Stimulated activated CD8-positive, alpha-beta memory T cell treated with anti-CD3 and anti-CD28 coated beads, Interleukin-12 subunit alpha, Interleukin-12 subunit beta, amount 100 ng/mL, for 4 hours (primary cell): ENCODE data around the gene AGBL4.

Source experiments
- DNase-seq: peaks from one replicate; pipeline ENCODE4 v3.0.0-alpha.2; 2020; ENCODE audit warnings: low read depth

The AGBL4 gene

DNA sequence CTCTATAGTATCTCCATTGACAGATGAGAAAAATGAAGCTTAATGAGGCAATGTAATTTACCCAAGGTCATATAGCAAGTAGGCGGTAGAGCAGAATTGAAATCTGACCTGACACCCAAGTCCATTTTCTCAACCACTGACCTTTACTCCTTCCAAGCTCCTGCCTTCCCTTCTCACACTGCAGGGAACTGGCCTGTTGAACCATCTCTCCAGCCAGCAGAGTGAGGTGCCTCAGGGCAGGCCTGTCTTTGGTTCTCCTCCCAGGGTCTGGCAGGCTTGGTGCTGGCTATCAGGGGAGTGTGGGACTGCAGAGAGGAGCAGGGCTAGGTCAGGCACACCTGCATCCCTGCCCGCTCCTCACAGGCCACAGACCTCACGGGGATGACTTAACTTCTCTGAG lies 1373.9 kb downstream of the AGBL4 start:
- no peak for DNase-seq

DNA sequence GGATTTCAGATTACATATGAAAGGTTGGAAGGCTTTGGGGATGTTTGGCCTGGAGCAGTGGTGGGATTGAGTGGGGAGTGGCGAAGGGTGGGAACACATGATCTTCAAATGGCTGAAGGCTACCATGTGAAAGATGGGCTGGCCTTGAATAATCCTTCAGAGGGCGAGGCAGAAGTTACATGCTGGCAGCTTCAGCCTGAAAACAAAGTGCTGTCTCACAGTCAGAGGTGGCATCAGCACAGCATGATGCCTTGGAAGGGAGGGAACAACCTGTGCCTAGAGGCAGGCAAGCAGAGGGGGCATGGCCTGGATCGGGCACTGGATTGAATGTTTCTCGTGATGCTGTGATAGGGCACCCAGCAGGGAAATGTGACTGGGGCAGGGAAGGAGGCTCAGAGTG lies 1377.9 kb downstream of the AGBL4 start:
- DNase-seq = no peak

GRCh38 chr1:48644905-48645605 lies 1378.7 kb downstream of the AGBL4 start:
- no peak for DNase-seq

DNA sequence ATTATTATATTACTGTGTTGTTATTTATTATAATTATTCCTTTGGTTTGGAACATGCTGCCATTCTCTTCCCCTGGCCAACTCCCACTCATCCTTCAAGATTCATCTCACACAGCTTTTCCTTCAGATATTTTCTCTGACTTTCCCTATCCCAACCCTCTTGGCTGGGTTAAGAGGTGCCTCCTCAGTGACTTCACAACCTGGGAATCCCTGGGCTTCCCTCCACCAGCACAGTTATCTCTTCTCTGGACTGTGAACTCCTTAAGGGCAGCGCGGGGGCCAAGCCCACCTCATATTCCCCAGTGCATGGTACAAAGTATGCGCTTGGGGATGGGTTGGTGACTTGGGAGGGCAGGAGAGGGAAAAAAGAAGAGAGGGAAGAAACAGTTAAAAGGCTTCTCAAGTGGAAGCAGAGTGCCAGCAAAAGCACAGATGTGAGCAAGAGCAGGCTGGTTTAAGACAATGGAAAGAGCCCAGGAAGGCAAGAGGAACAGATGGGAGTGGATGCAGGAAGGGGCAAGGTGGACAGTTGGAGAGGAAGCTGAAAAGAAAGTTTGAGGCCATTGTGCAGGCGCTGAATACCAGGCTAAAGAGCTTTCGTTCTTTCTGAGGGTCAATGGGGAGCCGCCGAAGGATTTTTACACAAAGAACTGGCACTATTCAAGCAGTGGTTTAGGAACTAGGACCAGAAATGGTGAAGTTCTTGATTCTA lies 1379.4 kb downstream of the AGBL4 start:
- no peak for DNase-seq

- DNase-seq = no peak
Measured at GRCh38 chr1:48643193-48643592, 1380.6 kb downstream of the AGBL4 start.

GRCh38 chr1:48640836-48641492 lies 1382.8 kb downstream of the AGBL4 start:
- DNase-seq = no peak

- DNase-seq = no peak
Measured at GRCh38 chr1:48629867-48630266, 1393.9 kb downstream of the AGBL4 start.

DNA sequence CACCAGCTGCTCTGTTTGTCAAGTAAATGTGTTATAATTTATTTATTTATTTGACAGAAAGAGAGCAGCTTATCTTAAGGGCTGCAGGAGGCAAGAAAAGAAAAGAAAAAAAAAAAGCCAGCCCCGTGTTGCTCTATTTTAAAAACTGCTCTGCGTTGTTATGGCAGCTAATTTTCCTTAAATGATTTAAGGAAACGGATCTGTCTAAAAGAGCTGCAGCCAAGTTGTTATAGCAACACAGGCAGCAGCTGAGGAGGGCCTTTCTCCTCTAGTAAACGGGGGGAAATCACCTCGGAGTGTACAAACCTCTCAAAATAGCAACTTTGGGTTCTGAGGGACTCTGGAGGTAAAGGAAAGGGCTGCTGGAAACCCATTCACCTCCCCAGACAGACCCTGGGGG lies 1396.3 kb downstream of the AGBL4 start:
- no peak for DNase-seq

GRCh38 chr1:48619539-48619938 lies 1404.2 kb downstream of the AGBL4 start:
- no peak for DNase-seq

GRCh38 chr1:48617252-48617651 lies 1406.5 kb downstream of the AGBL4 start:
- DNase-seq = no peak

DNA sequence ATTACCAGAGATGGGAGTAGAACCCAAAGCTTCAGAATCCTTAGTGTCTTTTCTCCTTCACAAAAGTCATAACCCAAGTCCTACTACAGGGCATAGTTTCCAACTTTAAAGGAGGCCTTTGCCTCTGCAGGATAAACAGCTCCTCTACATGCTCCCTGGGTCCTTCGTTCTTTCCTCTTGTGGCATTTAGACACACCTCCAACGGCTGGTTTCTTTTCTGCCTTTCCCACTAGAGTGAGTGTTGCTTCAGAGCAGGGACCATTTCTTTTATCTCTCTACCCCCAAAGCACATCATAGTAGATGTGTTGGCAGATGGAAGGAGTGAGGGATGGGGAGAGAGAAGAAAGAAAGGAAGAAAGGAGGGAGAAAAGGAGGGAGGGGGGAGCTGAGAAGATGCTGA lies 1407.0 kb downstream of the AGBL4 start:
- DNase-seq = no peak

- DNase-seq = no peak
Measured at GRCh38 chr1:48611841-48612240, 1411.9 kb downstream of the AGBL4 start.

DNA sequence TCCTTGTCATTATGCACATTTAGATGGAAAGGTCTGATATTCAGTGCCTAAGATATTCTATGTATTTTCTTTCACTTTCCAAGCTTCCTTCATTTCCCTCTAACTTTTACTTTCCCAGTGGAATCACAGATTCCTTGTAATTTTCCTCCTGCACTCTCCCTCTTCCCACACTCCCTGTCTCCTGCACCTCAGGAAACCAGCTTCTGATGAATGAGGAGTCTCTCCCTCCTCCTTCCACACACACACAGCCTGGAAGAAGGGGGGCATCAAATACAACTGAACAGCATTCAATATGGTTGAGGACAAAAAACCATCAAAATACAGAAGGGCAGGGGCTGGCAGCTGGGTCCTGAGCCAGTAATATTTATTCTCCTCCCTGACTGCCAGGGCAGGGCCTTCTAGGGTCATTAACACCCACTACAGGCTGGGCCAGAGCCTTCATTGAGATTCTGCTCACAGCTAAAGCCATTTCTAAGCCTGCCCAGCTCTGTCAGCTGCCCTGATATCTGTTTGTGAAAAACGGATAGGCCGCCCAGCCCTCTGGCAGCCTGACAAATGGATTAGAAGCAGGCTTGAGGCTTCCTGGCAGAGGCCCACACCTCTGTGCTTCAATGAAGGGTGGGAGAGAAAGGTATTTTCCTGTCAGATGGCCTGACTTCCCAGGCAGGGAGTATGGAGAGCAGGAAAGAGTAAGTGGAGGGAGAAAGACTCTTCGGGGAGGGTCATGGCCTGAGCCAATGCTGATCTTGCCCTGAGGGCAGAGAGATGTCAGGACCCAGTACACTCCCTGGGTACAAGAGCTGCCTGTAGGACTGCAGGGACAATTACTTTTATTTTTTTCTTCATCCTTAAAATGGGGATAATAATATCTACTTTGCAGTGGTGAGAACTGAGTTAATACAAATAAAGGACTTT lies 1412.9 kb downstream of the AGBL4 start:
- no peak for DNase-seq

DNA sequence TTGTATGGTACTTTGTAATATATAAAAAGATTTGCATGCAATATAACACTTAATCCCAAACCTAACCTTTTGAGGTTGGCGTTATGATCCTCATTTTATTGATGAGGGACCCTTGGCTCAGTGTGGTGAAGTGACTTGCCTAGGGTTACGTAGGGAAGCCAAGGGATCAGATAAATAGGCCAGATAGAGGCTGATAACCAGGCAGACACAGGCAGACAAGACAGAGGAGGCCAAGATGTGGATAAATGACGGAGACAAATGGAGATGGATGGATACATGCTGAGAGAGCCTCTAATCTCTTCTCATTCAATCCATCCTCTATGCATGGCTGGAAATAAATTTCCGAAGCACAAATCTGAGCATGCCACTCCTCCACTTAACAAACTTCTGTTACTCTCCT lies 1414.9 kb downstream of the AGBL4 start:
- no peak for DNase-seq

DNA sequence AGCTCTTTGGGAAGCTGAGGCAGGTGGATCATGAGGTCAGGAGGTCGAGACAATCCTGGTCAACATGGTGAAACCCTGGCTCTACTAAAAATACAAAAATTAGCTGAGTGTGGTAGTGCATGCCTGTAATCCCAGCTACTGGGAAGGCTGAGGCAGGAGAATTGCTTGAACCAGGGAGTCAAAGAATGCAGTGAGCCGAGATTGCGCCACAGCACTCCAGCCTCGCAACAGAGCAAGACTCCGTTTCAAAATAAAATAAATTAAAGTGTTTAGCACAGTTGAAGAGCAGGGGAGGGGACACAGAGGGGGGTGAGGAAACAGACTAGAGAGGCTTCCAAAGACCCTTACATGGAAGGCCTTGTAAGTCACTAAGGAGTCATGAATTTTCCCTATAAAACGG lies 1420.5 kb downstream of the AGBL4 start:
- DNase-seq = no peak

DNA sequence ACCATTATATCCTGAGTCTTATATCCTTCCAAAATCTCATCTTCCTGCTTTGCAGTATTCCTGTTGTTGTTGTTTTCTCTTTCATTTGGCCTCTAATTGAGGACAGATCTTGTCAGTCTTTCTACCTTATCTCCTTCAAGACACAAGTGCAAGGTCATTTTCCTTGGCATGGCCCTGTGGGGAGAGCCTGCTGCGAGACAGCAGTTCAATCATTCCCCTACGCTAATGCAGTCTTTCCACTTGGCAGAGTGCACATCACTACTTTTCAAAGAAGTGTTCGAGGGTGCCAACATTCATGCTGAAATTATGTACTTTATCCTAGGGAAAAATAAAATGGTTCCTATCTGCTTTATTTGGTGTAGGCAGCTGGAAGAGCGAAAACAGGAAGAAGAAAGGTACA lies 1421.4 kb downstream of the AGBL4 start:
- no peak for DNase-seq

DNA sequence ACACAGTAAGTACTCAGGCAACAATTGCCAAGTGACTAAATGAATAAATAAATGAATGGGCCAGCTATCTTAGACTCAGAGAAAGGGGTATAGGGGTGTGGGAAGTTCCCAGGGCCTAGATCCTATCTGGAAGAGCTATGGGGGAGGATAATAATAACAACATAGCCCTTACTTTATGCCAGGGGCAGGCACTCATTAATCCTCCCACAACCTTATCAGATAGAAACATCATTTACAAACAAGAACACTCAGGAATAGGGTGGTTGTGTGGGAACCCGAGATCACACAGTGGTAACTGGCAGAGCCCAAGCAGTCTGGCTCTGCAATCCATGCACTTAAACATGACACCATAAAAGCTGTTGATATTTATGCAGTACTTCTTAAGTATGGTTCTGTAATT lies 1423.6 kb downstream of the AGBL4 start:
- DNase-seq = no peak

GRCh38 chr1:48597663-48598062 lies 1426.1 kb downstream of the AGBL4 start:
- no peak for DNase-seq

- no peak for DNase-seq
Measured at GRCh38 chr1:48596046-48596445, 1427.7 kb downstream of the AGBL4 start.

- DNase-seq = no peak
Measured at GRCh38 chr1:48595613-48596012, 1428.1 kb downstream of the AGBL4 start.

GRCh38 chr1:48592330-48592729 lies 1431.4 kb downstream of the AGBL4 start:
- no peak for DNase-seq

DNA sequence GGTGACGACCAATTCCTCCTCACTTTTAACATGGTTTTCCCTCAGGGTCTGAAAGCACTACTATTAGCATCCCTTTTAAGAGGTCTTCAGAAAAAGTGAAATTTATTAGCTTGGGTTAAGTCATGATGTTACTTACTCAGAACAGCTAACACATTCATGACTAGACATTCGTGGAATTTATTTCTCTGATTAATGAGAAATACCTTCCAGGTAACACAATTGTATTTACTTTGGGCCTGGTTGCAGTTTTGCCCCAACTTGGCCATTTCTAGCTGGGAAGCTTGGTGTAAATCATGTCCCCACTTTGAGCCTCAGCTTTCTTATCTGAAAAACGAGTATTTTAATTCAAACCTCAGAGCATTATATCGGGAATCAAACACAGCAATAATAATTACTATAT lies 1432.6 kb downstream of the AGBL4 start:
- no peak for DNase-seq
